ENCODE measurements around the gene LCN6.

Gene LCN6

DNA sequence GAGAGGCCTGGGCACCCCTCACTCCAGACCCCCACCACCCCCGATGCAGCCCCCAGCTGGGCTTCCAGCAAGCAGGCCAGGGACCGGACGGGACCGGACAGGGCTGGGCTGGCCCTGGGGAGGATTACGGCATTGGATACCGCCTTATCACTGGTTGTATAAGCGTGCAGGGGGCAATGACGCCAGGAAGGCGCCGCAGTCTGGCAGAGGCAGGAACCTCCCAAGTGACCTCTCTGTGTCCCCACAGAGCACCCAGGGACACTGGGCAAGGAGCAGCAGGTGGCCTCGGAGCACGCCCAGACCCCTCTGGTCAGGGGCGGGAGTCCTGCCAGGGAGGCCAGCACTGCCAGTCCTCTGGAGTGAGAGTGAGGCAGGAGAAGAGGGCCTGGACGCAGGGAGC lies 16.7 kb upstream of the LCN6 start:
- Histone ChIP-seq H4K20me1 (ENCODE audit: insufficient read depth, low read length, poor library complexity, severe bottlenecking) (no peaks in the 10 kb centered on the region), H3K9me2 (replicated peaks; ENCODE audit: low read depth, low read length) (no peaks in the 10 kb centered on the region)
- TF ChIP-seq, protein P1, sequence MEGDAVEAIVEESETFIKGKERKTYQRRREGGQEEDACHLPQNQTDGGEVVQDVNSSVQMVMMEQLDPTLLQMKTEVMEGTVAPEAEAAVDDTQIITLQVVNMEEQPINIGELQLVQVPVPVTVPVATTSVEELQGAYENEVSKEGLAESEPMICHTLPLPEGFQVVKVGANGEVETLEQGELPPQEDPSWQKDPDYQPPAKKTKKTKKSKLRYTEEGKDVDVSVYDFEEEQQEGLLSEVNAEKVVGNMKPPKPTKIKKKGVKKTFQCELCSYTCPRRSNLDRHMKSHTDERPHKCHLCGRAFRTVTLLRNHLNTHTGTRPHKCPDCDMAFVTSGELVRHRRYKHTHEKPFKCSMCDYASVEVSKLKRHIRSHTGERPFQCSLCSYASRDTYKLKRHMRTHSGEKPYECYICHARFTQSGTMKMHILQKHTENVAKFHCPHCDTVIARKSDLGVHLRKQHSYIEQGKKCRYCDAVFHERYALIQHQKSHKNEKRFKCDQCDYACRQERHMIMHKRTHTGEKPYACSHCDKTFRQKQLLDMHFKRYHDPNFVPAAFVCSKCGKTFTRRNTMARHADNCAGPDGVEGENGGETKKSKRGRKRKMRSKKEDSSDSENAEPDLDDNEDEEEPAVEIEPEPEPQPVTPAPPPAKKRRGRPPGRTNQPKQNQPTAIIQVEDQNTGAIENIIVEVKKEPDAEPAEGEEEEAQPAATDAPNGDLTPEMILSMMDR (conservative IDR thresholded peaks at IDR 0.05; ENCODE audit: low read length), result no peak
- no peak for TF ChIP-seq EZH2phosphoT487 (IDR thresholded peaks at IDR 0.05; ENCODE audit: borderline replicate concordance)

DNA sequence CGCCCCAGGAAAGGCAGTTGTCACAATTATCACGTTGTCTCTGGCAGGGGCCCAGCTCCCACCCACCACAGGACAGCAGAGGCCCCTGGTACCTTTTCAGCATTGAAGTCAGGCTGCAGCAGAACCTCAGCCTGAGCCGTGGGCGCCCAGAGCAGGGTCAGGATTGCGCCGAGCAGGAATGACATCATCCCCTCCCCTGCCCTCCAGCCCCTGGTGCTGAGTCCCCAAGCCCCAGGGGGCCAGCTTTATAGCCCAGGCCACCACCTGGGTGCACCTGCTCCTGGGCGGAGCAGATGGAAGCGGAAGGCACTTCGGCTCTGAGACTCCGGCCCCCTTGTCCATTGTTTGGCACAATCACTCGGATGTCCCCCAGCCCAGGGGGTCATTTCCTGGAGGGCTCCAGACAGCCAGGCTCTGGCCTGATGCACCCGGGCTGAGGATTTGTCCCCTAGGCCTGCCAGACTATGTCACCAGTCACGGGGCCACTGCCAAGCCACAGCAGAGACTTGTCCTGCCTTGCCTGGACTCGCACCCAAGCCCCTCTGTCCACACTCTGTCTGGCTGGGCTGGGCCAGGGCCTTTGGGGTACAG lies 16.1 kb upstream of the LCN6 start, which contains the start of gene LCN15:
TSS of gene LCN15 (minus strand) at position 218 of the 591 bp plus-strand sequence. CDS start at position 188, 30 bp downstream.
- Histone ChIP-seq H3K4me3 (ENCODE audit: low read length, poor library complexity, severe bottlenecking) (no peak within 1 kb of the TSS), H3K4me1 (ENCODE audit: insufficient read depth, low read length, poor library complexity, severe bottlenecking) (no peaks in the 10 kb centered on the region), H3K4me2 (ENCODE audit: low read depth, low read length, poor library complexity, severe bottlenecking) (no peak within 1 kb of the TSS), H3F3A (ENCODE audit: low read depth) (no peaks in the 10 kb centered on the region), H3K79me2 (ENCODE audit: insufficient read depth, low read length) (no peaks in the 10 kb centered on the region), H3K9ac (ENCODE audit: low read depth, low read length, poor library complexity, severe bottlenecking) (no peak within 1 kb of the TSS), H3K36me3 (ENCODE audit: insufficient read depth, low read length) (no peaks in the 10 kb centered on the region), H3K9me3 (ENCODE audit: insufficient read depth, low read depth, low read length) (no peaks in the 10 kb centered on the region), H4K20me1 (ENCODE audit: insufficient read depth, low read length, poor library complexity, severe bottlenecking) (no peaks in the 10 kb centered on the region), H3K9me2 (replicated peaks; ENCODE audit: low read depth, low read length) (no peaks in the 10 kb centered on the region), H3K27me3 (ENCODE audit: insufficient read depth, low read length, poor library complexity, severe bottlenecking) (no peaks in the 10 kb centered on the region), H2AFZ (ENCODE audit: low read length) (no peak within 1 kb of the TSS)
- TF ChIP-seq, protein P1 (conservative IDR thresholded peaks at IDR 0.05; ENCODE audit: low read length), result no peak
- TF ChIP-seq EZH2phosphoT487 (IDR thresholded peaks at IDR 0.05; ENCODE audit: borderline replicate concordance), result no peak

More for the DNA sequence above, 16.7 kb upstream of the LCN6 start:
- H3K36me3 ChIP-seq (ENCODE audit: insufficient read depth, low read length), result no peaks in the 10 kb centered on the region
- no peaks in the 10 kb centered on the region for H3F3A ChIP-seq (ENCODE audit: low read depth)
- no peak overlapping the region for H3K9ac ChIP-seq (ENCODE audit: low read depth, low read length, poor library complexity, severe bottlenecking)
- no peaks in the 10 kb centered on the region for H3K79me2 ChIP-seq (ENCODE audit: insufficient read depth, low read length)
- no peaks in the 10 kb centered on the region for H3K9me3 ChIP-seq (ENCODE audit: insufficient read depth, low read depth, low read length)
- no peak overlapping the region for H2AFZ ChIP-seq (ENCODE audit: low read length)
- H3K4me1 ChIP-seq (ENCODE audit: insufficient read depth, low read length, poor library complexity, severe bottlenecking), result no peaks in the 10 kb centered on the region
- no peak overlapping the region for H3K4me2 ChIP-seq (ENCODE audit: low read depth, low read length, poor library complexity, severe bottlenecking)
- no peak overlapping the region for H3K4me3 ChIP-seq (ENCODE audit: low read length, poor library complexity, severe bottlenecking)
- H3K27me3 ChIP-seq (ENCODE audit: insufficient read depth, low read length, poor library complexity, severe bottlenecking), result no peaks in the 10 kb centered on the region

DNA sequence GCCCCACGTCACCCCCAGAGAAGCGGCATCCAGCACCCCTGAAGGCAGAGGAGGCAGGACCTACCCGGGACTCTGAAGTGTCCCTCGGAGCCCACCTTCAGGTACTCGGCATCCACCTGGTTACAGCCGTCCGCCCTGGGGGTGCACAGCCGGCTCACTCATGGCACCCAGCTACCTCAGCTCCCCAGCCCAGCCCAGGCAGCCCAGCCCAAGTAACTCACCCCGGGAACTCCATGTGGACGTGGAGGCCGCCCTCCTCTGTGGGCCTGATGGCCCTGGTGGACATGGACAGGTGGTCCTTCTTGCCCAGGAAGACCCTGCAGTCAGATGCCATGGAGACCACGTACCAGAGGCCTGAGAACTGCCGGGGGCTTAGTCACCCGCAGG lies 15.3 kb upstream of the LCN6 start:
- no peak overlapping the region for H2AFZ ChIP-seq (ENCODE audit: low read length)
- no peak overlapping the region for H3K9ac ChIP-seq (ENCODE audit: low read depth, low read length, poor library complexity, severe bottlenecking)
- no peaks in the 10 kb centered on the region for H3K9me3 ChIP-seq (ENCODE audit: insufficient read depth, low read depth, low read length)
- no peaks in the 10 kb centered on the region for H4K20me1 ChIP-seq (ENCODE audit: insufficient read depth, low read length, poor library complexity, severe bottlenecking)
- no peaks in the 10 kb centered on the region for H3F3A ChIP-seq (ENCODE audit: low read depth)
- H3K9me2 ChIP-seq (replicated peaks; ENCODE audit: low read depth, low read length), result no peaks in the 10 kb centered on the region
- no peaks in the 10 kb centered on the region for H3K27me3 ChIP-seq (ENCODE audit: insufficient read depth, low read length, poor library complexity, severe bottlenecking)
- H3K4me1 ChIP-seq (ENCODE audit: insufficient read depth, low read length, poor library complexity, severe bottlenecking), result no peaks in the 10 kb centered on the region
- H3K36me3 ChIP-seq (ENCODE audit: insufficient read depth, low read length), result no peaks in the 10 kb centered on the region
- H3K4me2 ChIP-seq (ENCODE audit: low read depth, low read length, poor library complexity, severe bottlenecking), result no peak overlapping the region
- H3K79me2 ChIP-seq (ENCODE audit: insufficient read depth, low read length), result no peaks in the 10 kb centered on the region
- H3K4me3 ChIP-seq (ENCODE audit: low read length, poor library complexity, severe bottlenecking), result no peak overlapping the region
- TF ChIP-seq EZH2phosphoT487 (IDR thresholded peaks at IDR 0.05; ENCODE audit: borderline replicate concordance), result no peak
- TF ChIP-seq, protein P1 (conservative IDR thresholded peaks at IDR 0.05; ENCODE audit: low read length), result no peak

All from Loucy (cell line).